H1 (cell line): ENCODE measurements around the gene RAB30. TPM values are rescaled to one million over a fixed set of nuclear protein-coding genes. Genes with fewer than 3 reads are reported as not detected.

ENCODE experiments used
- CBX5 ChIP-seq: fragments of 300-800, 300-1000 bp; sonication (generic); IDR thresholded peaks from 2 replicates; pipeline ENCODE4 v1.7.1; 2016; ENCODE audit warnings: antibody characterized with exemption, low read length, low read depth
- CHD2 ChIP-seq: IDR thresholded peaks from 2 replicates; pipeline ENCODE4 v1.6.1; 2012; ENCODE audit warnings: low read length, improper control_type of control experiment
- CHD7 ChIP-seq: fragments of 300-600 bp; sonication (generic); IDR thresholded peaks from 2 replicates; pipeline ENCODE4 v1.7.1; 2012; ENCODE audit warnings: low read length, moderate library complexity, mild to moderate bottlenecking, inconsistent platforms; ENCODE audit not compliant: insufficient replicate concordance
- HDAC2 ChIP-seq, 2 experiments: fragments of 300-600 bp in 1 of 2; sonication (generic) in 1 of 2; IDR thresholded peaks; 2 replicates each; pipeline ENCODE4 v1.6.1; 2011 to 2012; ENCODE audit warnings: low read depth in 2 of 2, low read length in 2 of 2, mild to moderate bottlenecking in 2 of 2, moderate library complexity in 2 of 2, borderline replicate concordance in 1 of 2, inconsistent platforms in 1 of 2
- KDM1A ChIP-seq: fragments of 200-600, 300-600 bp; sonication (generic); IDR thresholded peaks from 2 replicates; pipeline ENCODE4 v1.7.1; 2016; ENCODE audit warnings: mild to moderate bottlenecking, low read length, borderline replicate concordance
- KDM5A ChIP-seq: fragments of 200-600 bp; IDR thresholded peaks from 2 replicates; pipeline ENCODE4 v1.7.1; 2012; ENCODE audit warnings: mild to moderate bottlenecking, low read length, inconsistent platforms, mixed read lengths
- POLR2A ChIP-seq, 2 experiments: IDR thresholded peaks; 1 replicate in 1 of 2; 2 replicates in 1 of 2; pipeline ENCODE4 v1.6.1; 2011; ENCODE audit warnings: low read depth in 2 of 2, low read length in 2 of 2, mild to moderate bottlenecking in 2 of 2; ENCODE audit errors: control extremely low read depth in 1 of 2
- RXRA ChIP-seq: IDR thresholded peaks from 2 replicates; pipeline ENCODE4 v1.6.1; 2011; ENCODE audit warnings: low read depth, mild to moderate bottlenecking, low read length, moderate library complexity; ENCODE audit not compliant: insufficient read depth
- SIRT6 ChIP-seq: IDR thresholded peaks from one replicate; pipeline ENCODE4 v1.7.1; 2012; ENCODE audit warnings: low read length, inconsistent platforms
- SIX5 ChIP-seq: IDR thresholded peaks from 2 replicates; pipeline ENCODE4 v1.6.1; 2011; ENCODE audit warnings: mild to moderate bottlenecking, low read depth, low read length
- SRF ChIP-seq: IDR thresholded peaks from 2 replicates; pipeline ENCODE4 v1.6.1; 2011; ENCODE audit warnings: mild to moderate bottlenecking, low read depth, low read length, moderate library complexity
- TCF12 ChIP-seq: IDR thresholded peaks from 2 replicates; pipeline ENCODE4 v1.6.1; 2011; ENCODE audit warnings: low read depth, mild to moderate bottlenecking, low read length
- ZNF274 ChIP-seq: IDR thresholded peaks from 2 replicates; pipeline ENCODE4 v1.7.0; 2012; ENCODE audit warnings: low read length, borderline replicate concordance; ENCODE audit errors: extremely low read depth
- polyA plus RNA-seq, 7 experiments: library from polyadenylated mRNA; depleted of rRNA in 3 of 7; stranded (reverse) in 5 of 7; unstranded in 2 of 7; fragments of >200 nt in 5 of 7; fragments of 200-250 nt in 2 of 7; gene quantifications; 1 replicate in 5 of 7; 2 replicates in 1 of 7; 4 replicates in 1 of 7; pipeline versions ENCODE4 v1.2.1 to v1.2.3, GENCODE V29; 2011 to 2013; ENCODE audit warnings: missing spikeins in 2 of 7, mixed read lengths in 2 of 7
- total RNA-seq: library from RNA; stranded (reverse); fragmentation: NEBNext Ultra II Directional; extraction: Animal tissue kit (Norgen Biotek cat#: 25700); gene quantifications from 2 replicates; pipeline ENCODE4 v1.2.1, GENCODE V29; 2021

The RAB30 gene
- total and polyA plus RNA-seq, 2 of the 8 experiments (the other 6 are each of a cell fraction or from before 2014, with no cell fraction given) = 1.6 to 11.7 TPM

GRCh38 chr11:82945682-82946081 is 126.0 kb downstream of the RAB30 start (continued):
- TF ChIP-seq CHD7 = no peak
- TF ChIP-seq SIRT6 = no peak
- TF ChIP-seq KDM1A = no peak
- no peak for TF ChIP-seq SRF
- TF ChIP-seq ZNF274 = no peak
- TF ChIP-seq HDAC2 (IDR thresholded peaks at IDR 0.05; ENCODE audit: borderline replicate concordance in 1 of 2, low read depth in 2 of 2, low read length in 2 of 2) = no peak
- no peak for TF ChIP-seq CHD2
- TF ChIP-seq CBX5 = no peak
- TF ChIP-seq SIX5 = no peak
- no peak for TF ChIP-seq POLR2A (IDR thresholded peaks at IDR 0.05; ENCODE audit: control extremely low read depth in 1 of 2, low read depth in 2 of 2, low read length in 2 of 2)
- TF ChIP-seq KDM5A = no peak
- TF ChIP-seq RXRA = no peak
- no peak for TF ChIP-seq TCF12
